ENCODE data around the gene FXYD5.

FXYD5 gene

DNA sequence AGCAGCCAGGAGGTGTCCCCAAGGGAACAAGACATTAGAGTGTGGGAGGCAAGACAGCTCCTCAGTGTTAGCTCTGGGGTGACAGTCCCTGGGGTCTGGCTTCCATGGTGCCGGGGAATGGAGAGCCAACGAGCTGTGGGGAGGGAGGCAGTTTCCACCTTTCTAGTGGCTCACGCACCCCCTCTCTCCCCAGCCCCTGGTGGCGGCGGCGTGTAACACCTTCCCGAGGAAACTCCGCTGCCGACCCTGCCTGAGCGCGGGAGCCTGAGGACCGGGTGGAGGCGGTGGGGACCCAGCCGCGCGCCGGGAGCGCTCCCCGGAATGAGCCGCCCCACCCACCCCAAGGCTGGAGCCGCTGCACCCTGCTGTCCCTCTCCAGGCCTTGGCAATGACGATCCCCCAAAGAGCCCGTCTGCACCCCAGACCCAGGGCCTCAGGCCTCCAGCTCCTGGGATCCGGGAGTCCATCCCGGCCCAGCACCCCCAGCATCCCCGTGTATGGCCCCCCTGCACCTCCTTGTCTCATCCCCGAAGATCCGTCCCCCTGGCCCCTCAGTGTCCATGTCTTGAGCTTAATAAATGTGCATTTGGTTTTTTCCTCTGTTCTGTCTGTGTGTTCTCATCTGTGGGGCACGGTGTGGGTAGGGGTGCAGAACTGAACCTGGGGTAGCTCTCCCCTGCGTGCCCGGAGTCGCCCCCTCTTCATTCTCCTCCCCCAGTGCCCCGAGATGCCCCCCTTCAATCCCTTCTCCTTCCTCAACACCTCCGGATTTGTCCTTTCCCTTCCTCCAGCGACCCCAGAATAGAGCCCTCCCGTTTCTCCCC, 622 bp upstream of the FXYD5 start:
- peak; percentile 56 for TF ChIP-seq CTCF (IDR thresholded peaks at IDR 0.05; ENCODE audit: poor library complexity, severe bottlenecking)
- H3K4me1 ChIP-seq (ENCODE audit: insufficient read depth, poor library complexity, severe bottlenecking): no peaks in the 10 kb centered on the region
- DNase-seq (ENCODE audit: low spot score) (no peak), ATAC-seq (ENCODE audit: low read depth) (peak; percentile 62)
- no peaks in the 10 kb centered on the region for H3K9me3 ChIP-seq (ENCODE audit: severe bottlenecking)
- H3K27ac ChIP-seq (ENCODE audit: poor library complexity, severe bottlenecking): peak overlapping the region; percentile 44
- peak overlapping the region; percentile 80 for H3K4me3 ChIP-seq (ENCODE audit: severe bottlenecking)
- H3K27me3 ChIP-seq (ENCODE audit: insufficient read depth, poor library complexity, severe bottlenecking): no peaks in the 10 kb centered on the region
- H3K36me3 ChIP-seq (ENCODE audit: low read depth): peaks cover 27% of the 10 kb centered on the region

DNA sequence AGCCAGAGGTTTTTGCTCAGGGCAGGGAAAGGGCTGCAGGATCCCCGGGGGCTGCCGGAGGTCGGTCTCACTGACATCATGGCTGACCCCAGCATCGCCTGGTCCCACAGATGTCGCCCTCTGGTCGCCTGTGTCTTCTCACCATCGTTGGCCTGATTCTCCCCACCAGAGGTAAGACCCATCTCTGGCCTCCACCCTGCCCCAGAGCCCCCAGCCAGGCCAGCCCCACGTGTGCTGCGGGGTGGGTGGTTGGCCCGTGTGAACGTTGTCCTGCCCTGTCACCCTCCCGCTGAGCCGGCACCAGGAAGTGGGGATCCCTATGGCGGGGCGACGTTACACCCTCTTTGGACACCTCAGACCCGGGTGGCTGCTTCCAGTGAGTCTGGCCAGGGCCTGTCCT, 906 bp downstream of the FXYD5 start:
- Histone ChIP-seq H3K9me3 (ENCODE audit: severe bottlenecking) (no peaks in the 10 kb centered on the region), H3K36me3 (ENCODE audit: low read depth) (peaks cover 42% of the 10 kb centered on the region), H3K4me3 (ENCODE audit: severe bottlenecking) (peak overlapping the region; percentile 80), H3K4me1 (ENCODE audit: insufficient read depth, poor library complexity, severe bottlenecking) (no peaks in the 10 kb centered on the region), H3K27ac (ENCODE audit: poor library complexity, severe bottlenecking) (peak overlapping the region; percentile 44), H3K27me3 (ENCODE audit: insufficient read depth, poor library complexity, severe bottlenecking) (no peaks in the 10 kb centered on the region)
- no peak for TF ChIP-seq CTCF (IDR thresholded peaks at IDR 0.05; ENCODE audit: poor library complexity, severe bottlenecking)
- DNase-seq (ENCODE audit: low spot score): no peak
- no peak for ATAC-seq (ENCODE audit: low read depth)

DNA sequence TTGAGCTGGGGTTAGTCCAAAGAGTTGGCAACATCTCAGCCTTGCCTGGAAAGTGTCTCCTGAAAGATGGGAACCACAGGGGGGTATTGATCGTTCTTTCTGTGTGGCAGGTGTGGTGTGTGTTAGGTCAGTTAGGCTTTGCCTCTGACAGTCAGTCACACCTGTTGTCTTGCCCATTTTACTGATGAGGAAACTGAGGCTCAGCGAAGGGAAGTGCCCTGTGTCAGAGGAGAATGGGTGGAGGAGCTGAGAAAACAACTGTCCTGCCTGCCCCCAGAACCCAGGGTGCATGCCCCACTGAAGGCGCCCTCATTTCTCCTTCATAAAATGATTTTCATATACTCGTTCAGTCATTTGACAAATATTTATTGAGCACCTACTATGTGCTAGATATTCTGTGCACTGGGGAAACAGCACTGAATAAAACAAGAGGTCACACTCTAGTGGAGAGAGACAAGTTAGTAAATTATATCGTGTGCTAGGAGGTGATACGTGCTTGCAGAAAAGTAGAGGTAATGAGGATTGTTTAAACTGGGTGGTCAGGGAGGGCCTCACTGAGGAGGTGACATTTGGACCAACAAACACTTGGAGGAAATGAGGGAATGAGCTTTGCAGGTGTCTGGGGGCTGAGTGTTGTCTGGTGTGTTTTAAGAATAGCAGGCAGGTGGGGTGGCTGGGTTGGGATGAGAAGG, 1.6 kb downstream of the FXYD5 start:
- no peak overlapping the region for H3K4me3 ChIP-seq (ENCODE audit: severe bottlenecking)
- H3K27me3 ChIP-seq (ENCODE audit: insufficient read depth, poor library complexity, severe bottlenecking): no peaks in the 10 kb centered on the region
- H3K27ac ChIP-seq (ENCODE audit: poor library complexity, severe bottlenecking): no peak overlapping the region

GRCh38 chr19:35156673-35157014, 2.1 kb downstream of the FXYD5 start:
- H3K36me3 ChIP-seq (ENCODE audit: low read depth): peaks cover 54% of the 10 kb centered on the region
- no peak overlapping the region for H3K27ac ChIP-seq (ENCODE audit: poor library complexity, severe bottlenecking)
- no peaks in the 10 kb centered on the region for H3K4me1 ChIP-seq (ENCODE audit: insufficient read depth, poor library complexity, severe bottlenecking)
- H3K4me3 ChIP-seq (ENCODE audit: severe bottlenecking): no peak overlapping the region
- H3K9me3 ChIP-seq (ENCODE audit: severe bottlenecking): no peaks in the 10 kb centered on the region
- ATAC-seq (ENCODE audit: low read depth) (no peak), DNase-seq (ENCODE audit: low spot score) (no peak)
- no peak for TF ChIP-seq CTCF (IDR thresholded peaks at IDR 0.05; ENCODE audit: poor library complexity, severe bottlenecking)
- no peaks in the 10 kb centered on the region for H3K27me3 ChIP-seq (ENCODE audit: insufficient read depth, poor library complexity, severe bottlenecking)

More for the DNA sequence above, 1.6 kb downstream of the FXYD5 start:
- H3K4me1 ChIP-seq (ENCODE audit: insufficient read depth, poor library complexity, severe bottlenecking): no peaks in the 10 kb centered on the region
- H3K9me3 ChIP-seq (ENCODE audit: severe bottlenecking): no peaks in the 10 kb centered on the region
- DNase-seq (ENCODE audit: low spot score) (no peak), ATAC-seq (ENCODE audit: low read depth) (no peak)
- H3K36me3 ChIP-seq (ENCODE audit: low read depth): peaks cover 49% of the 10 kb centered on the region
- no peak for TF ChIP-seq CTCF (IDR thresholded peaks at IDR 0.05; ENCODE audit: poor library complexity, severe bottlenecking)

GRCh38 chr19:35157431-35157830, 2.9 kb downstream of the FXYD5 start:
- no peak for TF ChIP-seq CTCF (IDR thresholded peaks at IDR 0.05; ENCODE audit: poor library complexity, severe bottlenecking)
- Histone ChIP-seq H3K9me3 (ENCODE audit: severe bottlenecking) (peaks cover 2% of the 10 kb centered on the region), H3K36me3 (ENCODE audit: low read depth) (peaks cover 62% of the 10 kb centered on the region), H3K27ac (ENCODE audit: poor library complexity, severe bottlenecking) (no peak overlapping the region), H3K4me3 (ENCODE audit: severe bottlenecking) (no peak overlapping the region), H3K27me3 (ENCODE audit: insufficient read depth, poor library complexity, severe bottlenecking) (no peaks in the 10 kb centered on the region), H3K4me1 (ENCODE audit: insufficient read depth, poor library complexity, severe bottlenecking) (no peaks in the 10 kb centered on the region)
- ATAC-seq (ENCODE audit: low read depth) (no peak), DNase-seq (ENCODE audit: low spot score) (no peak)

Measured in RWPE2 (cell line).